Iris pigment epithelial cell (primary cell): ENCODE measurements around the gene ERAP2.
"Not testable (repeated sequence)": the region's sequence is repeated elsewhere in the genome, so short reads cannot be mapped to it uniquely, and the experiment has no call there.

Experiments
- DNase-seq: peaks from one replicate; pipeline ENCODE4 v3.0.0-alpha.2; 2011; ENCODE audit warnings: low read depth

ERAP2 gene

DNA sequence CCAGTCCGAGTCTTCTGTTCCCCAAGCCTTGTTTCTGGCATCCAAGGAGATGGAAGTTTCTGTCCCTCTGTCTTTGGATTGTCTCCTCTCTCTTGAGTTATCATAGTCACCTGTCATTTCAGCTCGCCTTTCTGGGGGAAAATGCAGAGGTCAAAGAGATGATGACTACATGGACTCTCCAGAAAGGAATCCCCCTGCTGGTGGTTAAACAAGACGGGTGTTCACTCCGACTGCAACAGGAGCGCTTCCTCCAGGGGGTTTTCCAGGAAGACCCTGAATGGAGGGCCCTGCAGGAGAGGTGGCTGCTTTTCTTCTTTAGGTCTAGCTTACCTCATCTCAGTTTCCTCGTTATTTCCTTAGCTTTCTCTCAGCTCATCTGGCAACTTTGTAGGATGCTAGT, 25.1 kb downstream of the ERAP2 start:
- DNase-seq: no peak

DNA sequence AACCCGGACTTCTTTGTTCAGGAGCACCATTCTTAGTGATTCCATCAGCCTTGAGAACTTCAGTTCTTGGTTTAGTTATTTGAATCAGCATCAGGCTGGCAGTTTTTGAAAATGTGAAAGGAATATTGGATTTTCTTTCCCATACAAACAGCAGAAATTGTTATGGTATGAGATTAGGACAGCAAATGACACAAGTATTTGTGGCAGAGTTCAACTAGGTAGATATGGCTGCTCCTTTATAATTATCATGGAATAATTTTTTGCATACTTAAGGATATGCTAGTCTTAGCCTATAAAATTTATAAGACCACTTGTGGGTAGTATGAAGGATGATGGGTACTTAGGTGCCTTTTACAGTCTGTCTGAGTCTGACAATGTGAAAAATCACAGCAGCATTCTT, 25.5 kb downstream of the ERAP2 start:
- DNase-seq: no peak

DNA sequence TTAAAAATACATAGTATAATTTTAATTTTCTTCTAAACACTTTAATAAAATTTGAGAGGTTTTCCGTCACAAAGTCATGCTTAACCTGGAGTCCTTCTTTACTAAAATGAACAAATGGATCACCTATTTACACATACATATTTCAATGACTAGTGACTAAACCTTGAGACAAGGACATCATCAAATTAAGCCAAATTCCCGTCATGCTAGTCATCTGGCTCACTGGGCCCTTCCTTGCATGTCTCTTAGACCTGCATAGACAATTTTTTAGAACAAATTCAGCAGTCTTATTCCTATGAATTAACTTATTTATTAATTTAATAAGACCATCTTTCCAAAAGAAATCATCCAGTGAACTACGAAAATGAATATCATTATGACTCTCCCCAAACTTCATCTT, 26.6 kb downstream of the ERAP2 start:
- DNase-seq: no peak

DNA sequence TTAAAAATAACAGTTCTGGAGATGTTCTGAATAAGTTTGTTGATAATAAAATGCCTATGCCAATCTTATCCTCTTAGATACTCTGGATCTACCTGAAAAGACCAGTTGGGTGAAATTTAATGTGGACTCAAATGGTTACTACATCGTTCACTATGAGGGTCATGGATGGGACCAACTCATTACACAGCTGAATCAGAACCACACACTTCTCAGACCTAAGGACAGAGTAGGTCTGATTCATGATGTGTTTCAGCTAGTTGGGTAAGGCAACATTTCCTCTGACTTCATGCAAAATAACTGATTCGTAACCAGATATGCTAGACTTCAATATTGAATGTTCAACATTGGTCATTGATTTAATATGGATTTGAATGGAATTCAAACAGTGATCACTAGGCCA, 27.0 kb downstream of the ERAP2 start:
- peak; percentile 42 for DNase-seq

DNA sequence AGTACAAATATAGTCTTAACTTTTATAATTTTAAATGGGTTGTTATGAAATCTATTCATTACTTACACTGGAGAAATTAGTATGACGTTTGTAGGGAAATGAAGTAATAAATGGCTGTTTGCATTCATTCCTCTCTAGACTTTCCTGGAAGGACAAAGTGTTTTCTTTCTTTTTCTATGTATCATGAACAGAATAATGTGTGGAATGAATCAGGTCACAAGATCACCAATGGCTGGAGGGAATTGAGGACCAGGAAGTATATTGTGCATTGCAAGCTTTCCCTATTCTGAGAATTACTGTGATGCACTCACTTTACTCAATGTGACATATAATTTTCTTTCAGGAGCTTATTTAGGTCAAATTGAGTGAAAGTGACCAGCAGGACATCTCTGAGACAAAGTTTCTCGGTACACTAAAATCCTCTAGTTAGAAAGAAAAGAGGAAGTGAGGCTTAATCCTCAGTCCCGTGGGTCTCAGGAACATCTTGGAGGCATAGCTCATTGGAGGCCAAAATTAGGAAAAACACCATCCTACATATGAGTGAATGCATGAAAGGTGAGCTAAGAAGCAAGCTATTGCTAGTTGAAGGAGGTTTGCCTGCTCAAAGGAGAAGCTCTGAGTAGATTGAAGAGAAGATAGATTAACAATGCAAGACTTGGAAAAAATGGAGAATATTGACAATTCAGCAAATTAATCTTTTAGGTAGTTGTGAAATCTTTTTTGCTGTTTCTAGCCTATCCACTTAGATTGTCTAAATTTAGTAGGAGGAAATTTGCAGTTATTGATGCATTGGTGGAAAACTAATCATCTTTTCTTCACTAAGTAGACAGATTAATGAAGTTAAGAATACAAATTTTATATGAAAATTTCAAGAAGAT, 28.0 kb downstream of the ERAP2 start:
- DNase-seq: peak; percentile 78

DNA sequence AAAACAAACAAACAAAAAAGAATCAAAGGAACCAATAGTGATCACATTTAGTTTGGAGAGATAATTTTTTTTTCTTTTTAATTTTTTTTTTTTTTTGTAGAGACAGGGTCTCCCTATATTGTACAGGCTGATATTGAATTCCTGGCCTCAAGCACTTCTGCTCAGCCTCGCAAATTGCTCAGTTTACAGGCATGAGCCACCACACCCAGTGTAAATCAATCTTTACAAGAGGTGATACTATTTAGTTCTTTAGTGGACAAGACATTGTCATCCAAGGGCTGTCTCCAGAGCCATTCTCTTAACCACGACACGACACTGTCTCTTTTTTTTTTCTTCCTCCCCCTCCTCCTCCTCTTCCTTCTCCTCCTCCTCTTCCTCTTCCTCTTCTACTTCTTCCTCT, 29.6 kb downstream of the ERAP2 start:
- no peak for DNase-seq

DNA sequence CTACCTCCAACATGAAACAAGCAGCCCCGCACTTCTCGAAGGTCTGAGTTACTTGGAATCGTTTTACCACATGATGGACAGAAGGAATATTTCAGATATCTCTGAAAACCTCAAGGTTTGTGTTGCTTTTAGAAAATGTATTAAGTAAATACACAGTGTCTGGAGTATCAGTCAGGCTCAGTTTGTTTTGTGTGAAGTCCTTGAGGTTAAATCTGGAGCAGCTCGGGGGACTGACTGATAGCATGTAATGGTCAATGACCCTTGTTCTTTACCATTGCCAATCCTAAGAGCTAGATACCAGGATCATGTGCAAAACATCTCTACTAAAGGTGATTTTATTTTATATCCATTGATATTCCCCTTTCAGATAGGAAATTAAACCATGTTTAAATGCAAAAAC, 32.7 kb downstream of the ERAP2 start:
- DNase-seq: peak; percentile 53

DNA sequence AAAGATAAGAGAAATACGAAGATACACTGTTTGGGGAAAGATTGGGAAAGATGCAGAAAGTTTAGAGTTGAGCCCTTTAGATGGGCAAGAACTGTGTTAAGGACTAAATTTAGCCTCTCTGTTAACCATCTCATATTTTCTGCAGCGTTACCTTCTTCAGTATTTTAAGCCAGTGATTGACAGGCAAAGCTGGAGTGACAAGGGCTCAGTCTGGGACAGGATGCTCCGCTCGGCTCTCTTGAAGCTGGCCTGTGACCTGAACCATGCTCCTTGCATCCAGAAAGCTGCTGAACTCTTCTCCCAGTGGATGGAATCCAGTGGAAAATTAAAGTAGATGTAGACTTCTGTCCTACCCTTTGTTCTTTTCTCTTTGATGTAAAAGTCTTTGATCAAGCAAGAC, 33.1 kb downstream of the ERAP2 start:
- DNase-seq: no peak

DNA sequence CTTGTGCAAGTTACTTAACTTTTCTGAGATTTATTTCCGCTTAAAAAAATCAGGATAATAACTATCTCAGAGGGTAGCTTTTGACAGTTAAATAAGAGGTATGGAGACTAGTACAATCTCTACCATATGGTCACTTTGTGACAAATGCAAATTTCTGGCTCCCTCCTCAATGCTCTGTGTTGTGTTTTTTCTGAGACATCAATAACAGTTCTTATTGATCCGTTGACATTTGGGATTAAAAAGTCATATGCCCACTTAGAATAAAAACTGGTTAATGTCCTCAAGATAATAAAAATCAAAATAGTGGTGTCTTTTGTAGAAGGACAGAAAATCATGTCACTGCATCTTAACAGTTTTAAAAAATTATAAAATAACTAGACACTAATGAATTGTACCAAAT, 34.8 kb downstream of the ERAP2 start:
- no peak for DNase-seq

DNA sequence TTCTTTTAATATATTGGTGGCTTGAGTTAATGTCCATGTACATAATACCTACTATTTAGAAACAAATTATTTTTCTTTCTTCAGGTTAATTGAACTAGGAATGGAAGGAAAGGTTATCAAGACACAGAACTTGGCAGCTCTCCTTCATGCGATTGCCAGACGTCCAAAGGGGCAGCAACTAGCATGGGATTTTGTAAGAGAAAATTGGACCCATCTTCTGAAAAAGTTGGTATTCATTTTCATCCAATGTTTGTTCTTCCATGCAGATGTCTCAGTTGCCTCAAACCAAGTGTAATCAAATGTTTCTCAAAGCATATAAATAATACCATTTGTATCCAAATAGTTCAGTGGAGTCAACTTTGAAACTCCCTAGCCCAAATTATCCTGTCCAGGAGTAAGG, 36.9 kb downstream of the ERAP2 start:
- no peak for DNase-seq

DNA sequence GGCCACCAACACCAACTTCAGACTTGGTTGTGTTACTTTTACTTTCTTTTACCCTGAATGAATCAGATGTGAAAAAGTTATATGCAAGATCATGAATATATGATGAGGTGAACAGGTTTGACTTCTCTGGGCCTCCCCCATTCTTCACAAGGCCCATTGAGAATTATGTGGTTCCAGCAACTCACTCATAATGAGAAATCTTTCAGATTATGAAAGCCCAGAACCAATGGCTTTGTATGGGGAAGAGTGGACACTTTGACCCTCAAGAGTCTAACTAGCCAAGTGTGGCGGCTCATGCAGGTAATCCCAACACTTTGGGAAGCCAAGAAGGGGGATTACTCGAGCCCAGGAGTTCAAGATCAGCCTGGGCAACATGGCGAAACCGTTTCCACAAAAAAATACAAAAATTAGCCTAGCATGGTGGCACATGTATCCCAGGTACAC, 43.5 kb downstream of the ERAP2 start:
- DNase-seq: no peak

DNA sequence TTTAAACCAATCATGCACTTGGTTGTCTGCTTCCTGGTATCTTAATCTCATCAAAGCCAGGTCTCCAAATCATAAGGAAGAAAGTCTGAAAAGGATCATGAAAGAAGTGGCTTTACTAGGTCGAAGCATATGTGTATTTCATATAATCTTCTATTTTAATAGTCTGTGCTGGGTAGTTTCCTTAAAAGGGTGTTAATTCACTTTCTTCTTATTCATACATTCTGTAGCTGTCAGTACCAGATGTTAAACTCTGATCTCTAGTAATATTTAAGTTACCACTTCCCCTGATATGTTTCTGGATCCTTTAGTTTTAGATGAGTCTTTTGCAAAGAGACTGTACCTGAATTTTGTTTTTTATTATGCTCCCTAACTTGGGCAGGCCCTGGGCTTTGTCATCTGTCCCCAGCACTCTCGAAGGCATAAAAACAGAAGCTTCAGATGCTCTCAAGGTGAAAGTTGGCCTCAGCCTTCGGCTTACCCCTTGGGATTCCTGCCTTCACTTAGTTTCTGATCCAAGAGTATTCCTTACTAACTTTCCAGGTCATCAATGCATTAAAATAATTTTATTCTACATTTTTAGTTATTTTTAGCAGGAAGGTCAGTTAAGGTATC, 44.5 kb downstream of the ERAP2 start:
- no peak for DNase-seq

DNA sequence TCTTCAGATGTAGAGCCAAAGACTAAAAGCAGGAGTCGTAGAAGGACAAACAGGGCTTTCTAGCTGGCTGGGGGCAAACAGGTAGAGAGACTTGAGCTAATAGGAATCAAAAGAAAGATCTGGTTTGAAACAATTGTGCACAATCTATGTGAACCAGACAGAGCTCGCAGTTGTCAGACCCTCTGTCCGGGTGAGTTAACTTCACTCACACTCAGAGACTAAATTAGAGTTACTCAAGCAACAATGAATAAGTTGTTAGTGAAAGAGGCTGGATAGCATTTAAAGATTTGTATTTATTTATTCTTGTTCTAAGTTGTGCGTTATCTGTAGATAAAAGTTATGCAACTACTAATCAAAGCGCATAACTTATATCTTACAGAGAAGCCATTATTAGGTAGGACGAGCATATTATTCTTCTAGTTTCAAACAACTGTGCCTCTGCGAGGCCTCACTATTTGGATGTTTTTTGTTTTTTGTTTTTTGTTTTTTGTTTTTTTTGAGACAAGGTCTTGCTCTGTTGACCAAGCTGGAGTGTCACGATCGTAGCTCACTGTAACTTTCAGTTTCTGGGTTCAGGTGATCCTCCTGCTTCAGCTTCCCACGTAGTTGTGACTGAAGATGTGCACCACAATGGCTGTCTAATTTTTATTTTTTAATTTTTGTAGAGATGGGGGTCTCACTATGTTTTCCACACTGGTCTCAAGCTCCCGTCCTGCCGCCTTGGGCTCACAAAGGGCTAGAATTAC, 46.4 kb downstream of the ERAP2 start:
- DNase-seq: no peak

DNA sequence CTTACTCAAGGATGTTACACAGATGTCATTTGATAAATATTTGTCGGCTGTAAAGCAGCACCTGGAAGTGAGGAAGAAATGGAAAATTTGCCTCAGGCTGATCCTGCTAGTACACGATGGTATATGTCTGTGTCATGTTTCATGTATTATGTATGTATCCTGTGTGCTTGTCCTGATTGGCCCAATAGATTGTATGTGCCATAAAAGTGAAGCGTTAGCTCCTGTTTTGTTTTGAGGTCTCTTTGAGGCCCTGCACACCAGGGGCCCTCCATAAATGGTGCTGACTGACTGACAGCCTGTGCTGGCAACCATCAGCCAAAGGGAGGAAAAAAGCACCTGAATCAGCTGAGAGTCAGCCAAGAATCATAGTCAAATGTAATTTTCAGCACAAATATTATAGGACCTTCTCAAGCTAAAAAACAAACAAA, 47.7 kb downstream of the ERAP2 start:
- DNase-seq: no peak

DNA sequence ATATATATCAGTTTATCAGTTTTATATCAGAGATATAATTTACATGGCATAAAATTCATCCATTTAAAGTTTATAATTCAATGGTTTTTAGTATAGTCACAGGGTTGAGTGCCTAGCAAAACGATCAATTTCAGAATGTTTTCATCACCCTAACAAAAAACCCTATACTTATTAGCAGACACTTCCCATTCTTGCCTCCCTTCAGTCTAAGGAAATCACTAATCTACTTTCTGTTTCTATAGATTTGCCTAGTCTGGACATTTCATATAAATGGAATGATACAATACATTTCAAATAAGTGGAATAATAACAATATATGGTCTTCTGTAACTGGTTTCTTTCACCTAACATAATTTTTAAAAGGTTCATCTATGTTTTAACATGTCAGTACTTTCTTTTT, 50.0 kb downstream of the ERAP2 start:
- no peak for DNase-seq

DNA sequence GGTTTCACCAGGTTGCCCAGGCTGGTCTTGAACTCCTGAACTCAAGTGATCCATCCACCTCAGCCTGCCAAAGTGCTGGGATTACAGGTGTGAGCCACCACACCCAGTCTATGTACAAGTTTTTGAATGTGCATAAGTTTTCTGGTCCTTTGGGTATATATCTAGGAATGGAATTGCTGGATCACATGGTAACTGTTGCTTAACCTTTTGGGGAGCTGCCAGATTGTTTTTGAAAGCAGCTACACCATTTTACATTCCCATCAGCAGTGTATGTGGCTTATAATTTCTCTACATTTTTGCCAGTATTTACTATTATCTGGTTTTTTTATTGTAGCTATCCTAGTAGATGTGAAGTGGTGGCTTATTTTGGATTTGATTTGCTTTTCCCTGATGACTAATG, 50.7 kb downstream of the ERAP2 start:
- DNase-seq: peak; percentile 72

DNA sequence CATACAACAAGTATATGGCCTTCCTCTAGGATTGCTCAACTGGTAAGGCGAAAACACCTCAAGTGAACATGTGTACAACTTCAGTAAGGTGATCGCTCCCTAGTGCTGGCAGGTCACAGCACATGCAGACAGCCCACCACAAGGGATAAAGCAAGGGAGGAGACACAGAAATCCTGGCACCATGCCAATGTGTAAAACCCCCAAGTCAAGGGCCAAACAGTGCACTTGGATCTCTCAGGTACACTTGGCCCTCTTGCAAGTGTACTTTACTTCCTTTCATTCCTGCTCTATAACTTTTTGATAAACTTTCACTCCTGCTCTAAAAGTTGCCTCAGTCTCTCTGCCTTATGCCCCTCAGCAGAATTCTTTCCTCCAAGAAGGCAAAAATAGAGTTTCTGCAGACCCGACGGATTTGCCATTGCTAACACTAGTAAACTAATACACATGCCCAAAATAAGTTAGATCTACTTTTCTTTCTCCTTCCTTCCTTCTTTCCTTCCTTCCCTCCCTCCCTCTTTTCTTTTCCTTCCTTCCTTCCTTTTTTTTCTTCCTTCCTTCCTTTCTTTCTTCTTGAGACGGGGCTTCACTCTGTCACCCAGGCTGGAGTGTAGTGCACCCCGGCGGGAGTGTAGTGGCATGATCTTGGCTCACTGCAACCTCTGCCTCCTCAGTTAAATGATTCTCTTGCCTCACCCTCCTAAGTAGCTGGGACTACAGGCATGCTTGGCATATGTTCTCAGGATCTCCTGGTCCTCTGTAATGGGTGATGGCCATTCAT, 52.8 kb downstream of the ERAP2 start:
- no peak for DNase-seq

DNA sequence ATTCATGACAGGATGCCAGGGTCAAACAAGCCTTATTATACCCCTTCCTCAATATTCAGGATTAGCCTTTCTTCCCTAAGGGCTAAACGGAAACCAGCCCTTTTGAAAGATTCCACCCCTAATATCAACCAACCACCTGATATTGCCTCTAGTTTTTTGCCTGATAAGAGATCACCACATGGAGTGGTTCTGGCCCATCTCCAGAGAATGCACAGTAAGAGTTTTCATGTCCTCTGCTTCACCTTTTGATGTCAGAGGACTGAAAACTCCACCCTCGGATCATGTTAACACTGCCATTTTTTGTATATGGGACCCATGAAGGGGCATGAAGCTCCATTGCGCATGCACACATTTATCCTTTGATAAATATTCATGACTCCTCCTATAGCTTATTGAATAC, 53.8 kb downstream of the ERAP2 start:
- DNase-seq: peak; percentile 69

DNA sequence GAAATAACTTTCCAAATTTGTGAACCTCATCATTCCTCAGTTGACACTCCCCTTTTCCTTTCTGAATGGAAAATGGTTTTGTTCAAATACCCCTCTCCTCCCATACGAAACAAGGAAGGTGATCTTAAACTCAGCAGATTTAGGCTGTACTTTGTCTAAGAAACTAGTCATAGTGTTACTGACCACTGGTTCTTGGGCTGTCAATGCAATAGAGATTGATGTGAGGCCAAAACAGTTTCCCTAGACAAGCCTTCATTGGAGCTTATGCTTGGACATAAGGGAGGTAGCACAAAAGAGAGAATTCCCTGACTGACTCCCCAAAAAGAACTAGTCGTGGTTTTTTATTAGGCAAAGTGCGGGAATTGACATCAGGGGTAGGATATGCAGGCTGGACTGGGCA, 54.3 kb downstream of the ERAP2 start:
- no peak for DNase-seq

DNA sequence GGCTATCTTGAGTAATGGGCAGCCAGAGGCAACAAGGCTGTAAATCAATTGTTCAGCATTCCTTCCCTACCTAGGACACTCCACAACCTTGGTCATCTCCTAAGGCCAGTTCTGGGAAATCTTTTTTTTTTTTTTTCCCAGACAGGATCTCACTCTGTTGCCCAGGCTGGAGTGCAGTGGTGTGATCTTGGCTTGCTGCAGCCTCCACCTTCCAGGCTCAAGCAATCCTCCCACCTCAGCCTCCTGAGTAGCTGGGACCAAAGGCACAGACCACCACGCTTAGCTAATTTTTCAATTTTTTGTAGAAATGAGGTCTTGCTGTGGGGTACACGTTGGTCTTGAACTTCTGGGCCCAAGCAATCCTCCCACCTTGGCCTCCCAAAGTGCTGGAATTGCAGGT, 54.7 kb downstream of the ERAP2 start:
- not testable (repeated sequence) for DNase-seq

DNA sequence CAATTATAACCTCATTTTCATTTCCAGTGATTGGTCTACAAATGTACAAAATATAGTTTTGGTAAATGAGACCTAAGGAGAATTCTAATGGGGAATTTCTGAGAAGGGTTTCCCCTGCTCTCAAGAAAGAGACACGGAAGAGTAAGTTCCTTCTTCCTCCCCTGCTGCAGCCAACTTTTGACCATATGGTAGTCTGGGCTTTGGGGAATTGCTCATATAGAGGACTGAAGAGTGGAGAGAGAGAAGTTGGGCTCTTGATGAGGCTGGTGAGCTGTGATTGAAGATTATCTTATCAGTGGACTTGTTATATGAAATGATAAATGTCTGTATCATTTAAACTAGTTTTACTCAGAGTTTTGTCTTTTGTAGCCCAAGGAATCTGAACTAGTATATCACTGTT, 55.3 kb downstream of the ERAP2 start:
- no peak for DNase-seq

DNA sequence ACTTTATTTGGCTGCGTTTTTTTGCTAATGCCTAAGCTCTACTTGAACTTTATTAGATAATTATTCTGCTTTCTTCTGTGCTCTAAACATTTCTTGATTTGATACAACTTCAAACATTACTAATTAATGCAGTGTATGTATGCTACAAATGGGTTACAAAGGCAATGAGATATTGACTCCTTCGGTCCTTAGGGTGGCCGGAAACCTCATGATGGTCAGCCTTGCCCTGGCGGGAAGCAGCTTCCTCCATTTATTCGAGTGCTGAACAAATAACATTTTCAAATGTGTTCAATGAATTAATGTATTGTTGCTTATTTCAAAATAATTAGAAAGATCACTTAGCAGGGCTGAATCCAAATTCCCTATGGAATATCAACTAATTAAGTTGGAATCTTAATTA, 55.7 kb downstream of the ERAP2 start:
- DNase-seq: no peak
